OCI-LY7 (cell line): ENCODE results near the gene DNAI7. TPM values are rescaled to one million over a fixed set of nuclear protein-coding genes. Genes with fewer than 3 reads are reported as not detected.

Source experiments
- BruUV-seq: library from RNA; stranded (reverse); fragments of 400-500 nt; replicated peaks from 2 replicates; lab custom pipeline; 2021; lab: Mats Ljungman, UMichigan
- CTCF ChIA-PET: fragments of 300-600 bp; sonication (Branson Sonifier 250); formaldehyde crosslinking; loops from one replicate; lab custom pipeline; 2022; ENCODE audit warnings: antibody characterized with exemption; ENCODE audit not compliant: unreplicated experiment; lab: Charles Lee
- POLR2A ChIA-PET: fragments of 300-600 bp; sonication (Branson Sonifier 250); formaldehyde crosslinking; loops from one replicate; lab custom pipeline; 2022; ENCODE audit warnings: antibody characterized with exemption; lab: Charles Lee
- DNase-seq: peaks from one replicate; pipeline ENCODE4 v3.0.0-alpha.2; 2015; ENCODE audit warnings: low spot score
- H2AFZ ChIP-seq: fragments of 200-600 bp; sonication (generic), shearing (Covaris generic); 2 replicates; pipeline ENCODE4 v1.6.1; 2014; ENCODE audit warnings: mild to moderate bottlenecking, antibody characterized with exemption, low read length, moderate library complexity
- H3K27ac ChIP-seq: fragments of 200-600 bp; sonication (generic); 2 replicates; pipeline ENCODE4 v1.5.1; 2014; ENCODE audit warnings: mixed run types, low read depth, mild to moderate bottlenecking, moderate library complexity, low read length, inconsistent platforms; ENCODE audit not compliant: poor library complexity, severe bottlenecking
- H3K36me3 ChIP-seq: fragments of 200-600 bp; sonication (generic); 2 replicates; pipeline ENCODE4 v1.6.1; 2014; ENCODE audit warnings: mild to moderate bottlenecking, antibody characterized with exemption, low read length, moderate library complexity, mixed read lengths; ENCODE audit not compliant: insufficient read depth
- H3K4me1 ChIP-seq: fragments of 200-600 bp; sonication (generic); 2 replicates; pipeline ENCODE4 v1.5.1; 2014; ENCODE audit warnings: mild to moderate bottlenecking, low read length; ENCODE audit not compliant: insufficient read depth, poor library complexity, severe bottlenecking
- H3K4me2 ChIP-seq: fragments of 200-600 bp; sonication (generic); 2 replicates; pipeline ENCODE4 v1.6.1; 2014; ENCODE audit warnings: mild to moderate bottlenecking, low read length
- H3K4me3 ChIP-seq: fragments of 200-600 bp; sonication (generic); 2 replicates; pipeline ENCODE4 v1.5.1; 2014; ENCODE audit warnings: mild to moderate bottlenecking, low read depth, low read length; ENCODE audit not compliant: poor library complexity, severe bottlenecking
- H3K79me2 ChIP-seq: fragments of 200-600 bp; sonication (generic); 2 replicates; pipeline ENCODE4 v1.6.1; 2016; ENCODE audit warnings: low read depth, mild to moderate bottlenecking, low read length, moderate library complexity, mixed read lengths; ENCODE audit not compliant: insufficient read depth
- H3K9me2 ChIP-seq: fragments of 200-600 bp; sonication (generic); 2 replicates; pipeline ENCODE4 v1.6.1; 2016; ENCODE audit warnings: mild to moderate bottlenecking, low read length, mixed read lengths; ENCODE audit not compliant: insufficient read depth
- H3K9me3 ChIP-seq: fragments of 200-600 bp; sonication (generic); 2 replicates; pipeline ENCODE4 v1.6.1; 2014; ENCODE audit warnings: mild to moderate bottlenecking, mixed run types, low read length, mixed read lengths
- H4K20me1 ChIP-seq: fragments of 200-600 bp; sonication (generic); 2 replicates; pipeline ENCODE4 v1.6.1; 2014; ENCODE audit warnings: mild to moderate bottlenecking, antibody characterized with exemption, low read length, moderate library complexity, mixed read lengths; ENCODE audit not compliant: insufficient read depth
- CTCF ChIP-seq: fragments of 200-600 bp; sonication (generic); conservative IDR thresholded peaks from 2 replicates; pipeline ENCODE4 v1.5.1; 2014; ENCODE audit warnings: mild to moderate bottlenecking, antibody characterized with exemption, low read length, moderate library complexity, mixed read lengths
- EZH2phosphoT487 ChIP-seq: fragments of 200-600 bp; sonication (generic); IDR thresholded peaks from 2 replicates; pipeline ENCODE4 v1.6.1; 2018; ENCODE audit warnings: low read depth, borderline replicate concordance, mild to moderate bottlenecking, mixed run types, antibody characterized with exemption, low read length, moderate library complexity, mixed read lengths
- intact Hi-C: fragments of 100-400 bp; cut with micrococcal nuclease; formaldehyde crosslinking; loops from one replicate; pipeline ENCODE4 v1.10.0; 2022; ENCODE audit not compliant: unreplicated experiment
- total RNA-seq, 2 experiments: library from RNA; depleted of rRNA in 1 of 2; stranded (reverse); fragments of >200 nt in 1 of 2; shearing (Covaris generic) in 1 of 2; gene quantifications; 2 replicates each; pipeline ENCODE4 v1.2.3, GENCODE V29; 2014 to 2022

The DNAI7 gene
- total RNA-seq, 2 experiments from 2014 or later: not detected

- H3K9me2 ChIP-seq: no peaks in the 10 kb centered on the region
- intact Hi-C loops: no loop called here
- POLR2A ChIA-PET: interaction anchor here (0.8 to 2.6 kb wide), 7 partner anchors 11 to 168 kb away, joined by 3 to 12 read pairs (median 5); no protein-coding TSS in a partner anchor
These were observed 68.2 kb downstream of the DNAI7 start for GRCh38 chr12:25126746-25127145.

DNA sequence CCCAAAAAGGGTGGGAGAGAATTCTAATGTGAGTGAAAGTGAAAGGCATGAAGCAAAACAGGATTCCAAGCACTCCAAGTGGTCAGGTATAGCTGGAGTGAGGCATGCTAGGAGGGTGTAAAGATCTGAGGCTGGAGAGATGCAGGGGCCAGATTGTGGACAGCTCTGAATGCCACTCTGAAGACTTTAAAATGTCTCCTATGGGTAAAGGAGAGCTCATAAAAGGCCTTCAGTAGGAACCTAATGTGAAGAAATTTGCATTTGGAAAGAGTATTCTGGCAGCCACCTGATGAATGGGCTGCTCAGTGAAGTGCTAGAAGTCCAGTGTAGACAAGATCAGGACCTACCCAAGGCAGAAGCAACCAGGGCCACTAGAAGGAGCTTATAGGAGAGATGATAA, 68.9 kb downstream of the DNAI7 start:
- intact Hi-C loops: no loop called here
- Histone ChIP-seq H2AFZ (no peak overlapping the region), H4K20me1 (no peaks in the 10 kb centered on the region), H3K9me2 (no peaks in the 10 kb centered on the region), H3K79me2 (no peaks in the 10 kb centered on the region), H3K4me1 (peaks cover 14% of the 10 kb centered on the region), H3K4me3 (no peak overlapping the region), H3K36me3 (no peaks in the 10 kb centered on the region; the same call in 1 of the 2 replicates), H3K4me2 (no peak overlapping the region), H3K9me3 (no peaks in the 10 kb centered on the region), H3K27ac (no peak overlapping the region)
- TF ChIP-seq CTCF (no peak), EZH2phosphoT487 (no peak)
- ChIA-PET POLR2A (interaction anchor here (1.7 to 2.6 kb wide), 2 partner anchors 22 to 134 kb away, joined by 11 to 12 read pairs; no protein-coding TSS in a partner anchor), CTCF (interaction anchor here (0.5 kb wide), 1 partner anchor 10 kb away, joined by 3 read pairs; no protein-coding TSS in a partner anchor)
- DNase-seq: no peak
- BruUV-seq: no TSS peak

More at GRCh38 chr12:25126746-25127145, 68.2 kb downstream of the DNAI7 start:
- CTCF ChIA-PET: no interaction called here
- no peak overlapping the region for H3K4me2 ChIP-seq
- no peak overlapping the region for H3K4me3 ChIP-seq
- no peaks in the 10 kb centered on the region for H3K79me2 ChIP-seq
- H3K4me1 ChIP-seq: peaks cover 14% of the 10 kb centered on the region
- no peaks in the 10 kb centered on the region for H4K20me1 ChIP-seq
- H2AFZ ChIP-seq: no peak overlapping the region
- H3K27ac ChIP-seq: no peak overlapping the region
- no peaks in the 10 kb centered on the region; the same call in 1 of the 2 replicates for H3K36me3 ChIP-seq
- no peak for DNase-seq
- TF ChIP-seq EZH2phosphoT487: no peak
- no peak for TF ChIP-seq CTCF
- BruUV-seq: no TSS peak
- no peaks in the 10 kb centered on the region for H3K9me3 ChIP-seq

DNA sequence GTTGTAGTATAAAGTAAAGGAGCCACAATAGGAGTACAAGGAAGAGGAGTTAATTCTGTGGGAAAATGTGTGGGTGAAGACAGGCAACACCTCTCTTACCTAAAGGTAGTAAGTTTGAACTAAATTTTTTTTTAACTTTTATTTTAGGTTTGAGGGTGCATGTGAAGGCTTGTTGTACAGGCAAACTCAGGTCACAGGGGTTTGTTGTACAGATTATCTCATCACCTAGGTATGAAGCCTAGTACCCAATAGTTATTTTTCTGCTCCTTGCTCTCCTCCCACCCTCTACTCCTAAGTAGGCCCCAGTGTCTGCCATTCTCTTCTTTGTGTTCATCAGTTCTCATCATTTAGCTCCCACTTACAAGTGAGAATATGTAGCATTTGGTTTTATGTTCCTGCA, 70.5 kb downstream of the DNAI7 start:
- CTCF ChIA-PET: interaction anchor here (0.6 kb wide), 1 partner anchor 133 kb away, joined by 3 read pairs; no protein-coding TSS in a partner anchor
- Histone ChIP-seq H3K4me1 (peaks cover 13% of the 10 kb centered on the region), H3K9me3 (no peaks in the 10 kb centered on the region), H2AFZ (no peak overlapping the region), H3K27ac (no peak overlapping the region), H3K36me3 (no peaks in the 10 kb centered on the region; the same call in 1 of the 2 replicates), H3K4me3 (no peak overlapping the region), H3K79me2 (no peaks in the 10 kb centered on the region), H3K9me2 (no peaks in the 10 kb centered on the region), H3K4me2 (no peak overlapping the region), H4K20me1 (no peaks in the 10 kb centered on the region)
- POLR2A ChIA-PET: interaction anchor here (0.9 to 2.4 kb wide), 6 partner anchors 15 to 178 kb away, joined by 3 to 10 read pairs (median 3); no protein-coding TSS in a partner anchor
- no peak for DNase-seq
- no TSS peak for BruUV-seq
- TF ChIP-seq EZH2phosphoT487: no peak
- no peak for TF ChIP-seq CTCF
- intact Hi-C loops: no loop called here
